ENCODE measurements around the gene ETDC. TPM values are rescaled to one million over a fixed set of nuclear protein-coding genes. Genes with fewer than 3 reads are reported as not detected.

ETDC gene
- total RNA-seq, 2 donors from 2014 or later: not detected

GRCh38 chrX:135331525-135331924 is 22.2 kb downstream of the ETDC start:
- DNase-seq (no peak), ATAC-seq (no peak)
- intact Hi-C loops (cut with DNase I): no loop called here

GRCh38 chrX:135340831-135341230 is 31.6 kb downstream of the ETDC start:
- intact Hi-C loops (cut with DNase I): no loop called here
- DNase-seq (no peak), ATAC-seq (no peak)

- ATAC-seq (peak; percentile 25 to 58), DNase-seq (peak; percentile 55)
- intact Hi-C loops (cut with DNase I): no loop called here
Measured at GRCh38 chrX:135345107-135345589, 35.9 kb downstream of the ETDC start.

- ATAC-seq (no peak), DNase-seq (no peak)
- intact Hi-C loops (cut with DNase I): no loop called here
Measured at GRCh38 chrX:135346975-135347374, 37.7 kb downstream of the ETDC start.

GRCh38 chrX:135347381-135348016 is 38.2 kb downstream of the ETDC start:
- intact Hi-C loops (cut with DNase I): no loop called here
- DNase-seq (no peak), ATAC-seq (no peak)

GRCh38 chrX:135354288-135354687 is 45.0 kb downstream of the ETDC start:
- no peak for ATAC-seq
- no peak for DNase-seq
- intact Hi-C loops (cut with DNase I): no loop called here

Other genes starting within 250 kb of the ETDC start
- gene SMIM10L2B, start 210.8 kb upstream of the ETDC start, total RNA-seq: 1 to 10 TPM; 6.7 to 7.8 TPM
- gene ETDB, start 189.0 kb upstream of the ETDC start, total RNA-seq: not detected
- not detected for gene CT55, start 138.1 kb upstream of the ETDC start, total RNA-seq
- not detected for gene ETDA, start 57.4 kb upstream of the ETDC start, total RNA-seq
- gene ZNF75D, start 34.6 kb downstream of the ETDC start, total RNA-seq: 1 to 10 TPM; 4.5 to 6.8 TPM
- gene ZNF449, start 35.3 kb downstream of the ETDC start, total RNA-seq: 1 to 10 TPM; 6.0 to 7.0 TPM
- gene SMIM10L2A, start 112.5 kb downstream of the ETDC start, total RNA-seq: 1 to 10 TPM; 3.4 to 3.8 TPM
- 10 to 100 TPM in 1 of 2 donors, 1 to 10 TPM in 1; 9.4 to 11.0 TPM for gene INTS6L, start 211.2 kb downstream of the ETDC start, total RNA-seq